GM18505 (cell line): ENCODE data around the gene CBFB.

Experiments used
- ATAC-seq: cut with Tn5 transposase; IDR thresholded peaks from one replicate; pipeline ENCODE4 v1.9.1; 2021; ENCODE audit not compliant: unreplicated experiment
- POLR2A ChIP-seq: IDR thresholded peaks from 4 replicates; pipeline ENCODE4 v1.6.1; 2011; ENCODE audit warnings: borderline replicate concordance; ENCODE audit not compliant: insufficient read depth, insufficient read length; ENCODE audit errors: extremely low read depth

CBFB gene

GRCh38 chr16:67129422-67129821 is 100.5 kb downstream of the CBFB start:
- no peak for TF ChIP-seq POLR2A
- no peak for ATAC-seq

DNA sequence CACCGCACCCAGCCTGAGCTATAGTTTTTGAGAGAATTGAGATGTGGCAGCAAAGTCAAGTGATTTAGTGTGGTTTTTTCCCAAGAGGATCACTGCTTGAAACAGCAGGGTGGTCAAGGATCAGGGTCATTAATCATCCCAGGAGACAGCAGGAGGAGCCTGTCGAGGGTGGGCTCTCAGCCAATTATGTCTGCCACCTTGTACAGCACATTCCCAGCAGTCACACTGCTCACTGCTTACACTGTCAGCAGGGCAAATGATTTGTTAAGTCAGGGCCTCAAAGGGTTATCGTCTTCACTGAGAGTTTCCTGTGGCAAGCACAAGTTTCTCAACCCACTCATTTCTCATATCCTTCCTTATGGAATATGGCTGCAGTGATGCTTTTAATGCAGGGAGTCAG is 108.7 kb downstream of the CBFB start:
- TF ChIP-seq POLR2A: no peak
- no peak for ATAC-seq

- no peak for ATAC-seq
- no peak for TF ChIP-seq POLR2A
Measured at GRCh38 chr16:67141391-67141790, 112.4 kb downstream of the CBFB start.

DNA sequence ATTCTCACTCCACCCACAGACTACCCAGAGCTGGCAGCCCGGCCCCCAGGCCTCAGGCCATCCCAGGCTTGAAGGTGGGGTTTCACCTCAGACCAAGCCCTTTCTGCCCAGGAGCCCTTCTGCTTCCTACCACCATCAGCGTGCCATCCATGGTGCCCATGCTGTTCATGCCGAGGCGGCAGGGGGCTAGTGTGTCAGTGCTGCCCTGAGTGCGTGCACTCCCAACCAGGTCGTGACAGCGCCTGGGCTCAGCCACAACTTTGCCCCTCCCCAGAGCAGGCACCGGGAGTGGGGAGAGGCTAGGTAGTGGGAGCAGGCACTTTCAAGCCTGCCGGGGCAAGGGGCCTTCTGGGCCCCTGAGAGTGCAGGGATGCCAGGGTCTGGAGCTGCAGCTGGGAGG is 113.4 kb downstream of the CBFB start:
- no peak for TF ChIP-seq POLR2A
- ATAC-seq: no peak

- no peak for TF ChIP-seq POLR2A
- no peak for ATAC-seq
Measured at GRCh38 chr16:67144943-67145342, 116.0 kb downstream of the CBFB start.

DNA sequence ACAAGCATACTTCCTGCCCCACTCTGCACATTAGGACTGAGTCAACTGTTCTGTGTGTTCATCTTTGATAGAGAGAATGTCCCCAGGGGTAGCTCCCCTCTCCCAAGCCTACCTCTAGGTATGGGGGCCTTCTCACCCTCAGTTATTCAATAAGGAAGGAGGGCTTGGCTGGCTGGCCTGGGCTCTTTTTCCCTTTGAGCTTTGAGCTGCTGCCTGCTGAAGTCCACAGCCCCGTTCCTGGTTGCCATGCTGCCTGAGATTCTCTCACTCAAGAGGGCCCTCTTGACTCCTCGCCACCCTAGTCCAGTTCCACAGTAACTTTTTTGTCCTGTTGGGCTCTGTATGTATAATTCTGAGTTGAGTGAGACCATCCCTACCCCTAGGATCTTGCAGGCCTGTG is 116.8 kb downstream of the CBFB start:
- no peak for TF ChIP-seq POLR2A
- no peak for ATAC-seq

DNA sequence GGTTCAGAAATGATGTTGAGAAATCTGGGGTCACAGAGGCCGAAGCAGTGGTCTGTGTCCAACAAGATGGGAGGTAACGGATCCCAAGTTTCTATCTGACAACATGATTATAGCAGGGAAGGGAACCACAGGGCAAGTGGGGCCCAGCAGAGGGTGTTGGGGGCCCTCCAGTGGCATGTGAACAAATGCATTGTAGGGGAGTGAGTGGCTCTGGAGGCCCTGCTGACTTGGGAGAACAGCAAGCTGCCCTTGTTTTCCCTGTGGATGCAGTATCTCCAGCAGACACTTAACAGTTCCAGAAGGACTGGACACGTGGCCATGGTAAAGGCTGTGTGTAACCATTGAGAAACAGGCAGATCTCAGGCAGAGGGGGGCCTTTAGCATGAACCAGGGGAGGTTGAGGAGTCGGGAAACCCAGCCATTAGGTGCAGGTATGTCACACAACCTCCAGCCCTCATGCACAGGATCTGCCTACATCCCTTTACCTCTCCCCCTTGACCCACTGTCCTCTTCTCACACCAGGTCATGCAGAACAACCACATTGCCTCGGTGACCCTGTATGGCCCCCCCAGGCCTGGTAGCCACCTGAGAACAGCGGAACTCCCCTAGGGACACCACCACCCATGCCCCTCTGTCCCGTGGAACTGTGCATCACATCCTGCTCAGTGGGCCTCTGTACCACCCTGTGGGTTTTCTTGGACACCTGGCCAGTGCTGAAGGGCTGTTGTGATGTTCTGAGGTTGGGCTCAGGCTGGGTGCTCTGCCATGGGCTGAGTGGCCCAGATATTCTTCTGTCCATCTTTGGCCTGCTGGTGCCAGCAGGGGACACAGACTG is 117.8 kb downstream of the CBFB start:
- no peak for TF ChIP-seq POLR2A
- no peak for ATAC-seq

- TF ChIP-seq POLR2A: no peak
- ATAC-seq: no peak
Measured at GRCh38 chr16:67147437-67148140, 118.6 kb downstream of the CBFB start.

GRCh38 chr16:67148221-67148620 is 119.3 kb downstream of the CBFB start:
- ATAC-seq: no peak

GRCh38 chr16:67148656-67149275 is 119.8 kb downstream of the CBFB start:
- TF ChIP-seq POLR2A: no peak
- no peak for ATAC-seq

More at GRCh38 chr16:67148221-67148620, 119.3 kb downstream of the CBFB start:
- no peak for TF ChIP-seq POLR2A

GRCh38 chr16:67149276-67150046 is 120.5 kb downstream of the CBFB start:
- TF ChIP-seq POLR2A: no peak
- ATAC-seq: no peak

GRCh38 chr16:67150047-67150832 is 121.3 kb downstream of the CBFB start:
- TF ChIP-seq POLR2A: no peak
- ATAC-seq: no peak
